DMS53 treated with DMSO at 0.1 percent for 48 hours (cell line): ENCODE measurements around the gene WWC1.

Experiments
- DNase-seq: peaks from one replicate; lab custom pipeline; 2025; ENCODE audit not compliant: unreplicated experiment; lab: John Stamatoyannopoulos, UW

The WWC1 gene

DNA sequence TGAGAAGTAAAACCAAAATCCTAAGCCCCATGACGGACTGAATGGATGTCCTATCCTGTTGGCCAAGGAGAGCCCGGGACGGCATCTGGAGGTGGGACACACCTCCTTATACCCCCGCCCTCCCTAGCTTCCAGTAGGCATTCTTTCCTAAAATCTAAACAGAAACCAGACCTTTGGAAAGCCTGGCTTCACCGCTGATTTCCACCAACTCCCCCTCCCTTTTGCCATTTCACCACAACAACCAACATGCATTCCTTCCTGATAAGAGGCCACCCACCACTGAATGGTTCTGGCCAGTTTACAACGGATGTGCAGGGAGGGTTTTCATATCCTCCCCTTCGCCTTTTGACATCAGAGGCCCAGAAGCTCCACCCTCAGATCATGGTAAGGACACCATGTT lies 185.6 kb downstream of the WWC1 start:
- DNase-seq, result no peak

GRCh38 chr5:168479166-168479565 lies 187.7 kb downstream of the WWC1 start:
- DNase-seq, result no peak

DNA sequence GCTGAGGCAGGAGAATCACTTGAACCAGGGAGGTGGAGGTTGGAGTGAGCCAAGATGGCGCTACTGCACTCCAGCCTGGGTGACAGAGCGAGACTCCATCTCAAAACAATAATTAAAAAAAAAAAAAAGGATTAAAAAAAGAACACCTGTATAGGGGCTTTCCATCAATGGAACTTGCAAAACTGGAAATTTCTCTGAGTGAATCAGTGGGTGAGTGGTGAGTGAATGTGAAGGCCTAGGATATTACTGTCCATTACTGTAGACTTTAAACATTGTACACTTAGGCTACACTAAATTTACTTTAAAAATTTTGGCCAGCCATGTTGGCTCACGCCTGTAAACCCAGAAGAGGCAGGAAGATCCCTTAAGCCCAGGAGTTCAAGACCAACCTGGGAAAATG lies 189.2 kb downstream of the WWC1 start:
- DNase-seq, result no peak

DNA sequence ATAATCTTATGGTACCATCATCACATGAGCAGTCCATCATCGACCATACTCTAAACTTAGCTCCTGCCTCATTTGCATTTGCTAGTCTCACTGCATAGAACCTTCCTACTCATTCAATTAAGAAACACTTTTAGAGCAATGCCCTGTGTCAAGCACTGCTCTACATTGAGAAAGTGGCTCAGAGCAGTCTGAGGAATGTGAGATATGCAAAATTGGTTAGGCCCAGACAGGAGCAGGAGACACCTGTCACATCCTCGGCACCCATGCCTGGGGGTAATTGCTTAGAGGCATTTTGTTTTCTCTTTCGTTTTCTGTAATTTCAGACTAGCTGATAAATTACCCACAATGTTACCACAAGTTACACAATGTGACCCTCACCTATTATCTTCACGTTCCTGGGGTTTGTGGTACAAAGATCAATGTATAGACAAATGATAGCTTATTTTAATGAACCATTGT lies 189.9 kb downstream of the WWC1 start:
- no peak for DNase-seq

DNA sequence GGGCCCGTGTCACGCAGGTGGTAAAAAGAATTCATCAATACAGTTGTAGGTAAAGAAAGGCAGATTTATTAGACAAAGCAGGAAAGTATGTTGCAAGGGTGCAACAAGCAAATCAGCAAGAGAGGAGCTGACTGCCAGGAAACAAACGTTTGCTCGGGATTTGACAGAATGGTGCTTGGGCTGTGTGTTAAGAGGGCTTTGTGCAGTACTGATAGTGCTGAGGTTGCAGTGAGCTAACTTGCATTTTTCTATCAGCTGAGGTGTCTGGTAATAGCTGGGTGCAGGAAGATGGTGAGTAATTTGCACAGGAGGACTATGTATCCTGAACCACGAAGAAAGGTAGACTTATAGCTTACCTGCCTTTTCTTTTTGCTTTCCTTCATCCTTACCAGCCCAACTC lies 190.9 kb downstream of the WWC1 start:
- no peak for DNase-seq

DNA sequence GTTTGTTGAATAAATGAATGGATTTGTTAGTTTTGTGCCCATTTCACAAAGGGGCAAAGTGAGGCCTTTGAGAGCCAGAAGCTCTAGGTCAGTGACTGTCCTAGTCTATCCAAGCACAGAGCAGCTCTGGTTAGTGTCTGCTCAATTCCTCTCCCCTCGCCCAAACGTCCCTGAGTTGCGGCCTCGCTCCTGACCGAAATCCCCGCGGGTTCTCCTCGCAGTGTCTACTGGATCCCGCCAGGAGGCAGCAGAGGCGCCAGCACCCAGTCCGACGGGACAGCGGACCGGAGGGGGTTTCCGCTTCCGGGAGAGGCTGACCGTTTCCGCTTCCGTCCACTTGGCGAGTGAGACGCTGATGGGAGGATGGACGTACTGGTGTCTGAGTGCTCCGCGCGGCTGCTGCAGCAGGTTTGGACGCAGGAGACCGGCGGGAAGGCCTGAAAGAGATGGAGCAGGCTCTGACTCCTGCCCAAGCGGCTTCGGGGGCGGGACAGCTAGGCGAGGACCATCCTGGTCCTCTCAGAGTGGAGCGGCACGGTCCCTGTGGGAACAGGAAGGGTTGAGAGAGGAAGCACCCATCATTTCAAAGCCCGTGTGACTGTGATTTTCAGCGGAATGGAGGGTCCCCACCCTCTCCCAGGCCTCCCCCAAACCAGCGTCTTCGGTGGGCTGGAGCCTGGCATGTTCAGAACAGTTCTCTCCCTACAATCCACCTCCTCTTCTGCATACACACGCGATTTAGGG lies 194.9 kb downstream of the WWC1 start, which contains the start of gene RARS1:
Gene RARS1 (plus strand): TSS at position 336 of the 744 bp plus-strand sequence. CDS start 28 bp downstream, at position 364.
- peak; percentile 87 for DNase-seq

DNA sequence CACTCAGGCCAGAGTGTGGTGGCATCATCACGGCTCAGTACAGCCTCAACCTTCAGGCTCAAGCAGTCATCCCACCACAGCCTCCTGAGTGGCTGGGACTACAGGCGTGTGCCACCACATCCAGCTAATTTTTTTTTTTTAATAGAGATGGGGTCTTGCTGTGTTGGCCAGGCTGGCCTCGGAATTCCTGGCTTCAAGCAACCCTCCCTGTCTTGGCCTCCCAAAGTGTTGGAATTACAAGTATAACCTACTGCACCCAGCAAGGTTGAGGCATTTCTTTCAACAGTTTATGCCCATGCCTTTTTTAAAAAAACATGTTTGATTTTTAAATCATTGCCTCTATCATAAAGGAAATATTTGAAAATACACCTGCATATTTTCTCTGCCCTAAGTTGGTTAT lies 197.6 kb downstream of the WWC1 start:
- DNase-seq, result no peak

GRCh38 chr5:168494057-168494555 lies 202.7 kb downstream of the WWC1 start:
- no peak for DNase-seq

GRCh38 chr5:168502563-168503237 lies 211.3 kb downstream of the WWC1 start:
- no peak for DNase-seq

GRCh38 chr5:168513861-168514428 lies 222.5 kb downstream of the WWC1 start:
- DNase-seq, result no peak
